ENCODE data around the gene LCK.
"Not testable (repeated sequence)": the region's sequence is repeated elsewhere in the genome, so short reads cannot be mapped to it uniquely, and the experiment has no call there.

The LCK gene

DNA sequence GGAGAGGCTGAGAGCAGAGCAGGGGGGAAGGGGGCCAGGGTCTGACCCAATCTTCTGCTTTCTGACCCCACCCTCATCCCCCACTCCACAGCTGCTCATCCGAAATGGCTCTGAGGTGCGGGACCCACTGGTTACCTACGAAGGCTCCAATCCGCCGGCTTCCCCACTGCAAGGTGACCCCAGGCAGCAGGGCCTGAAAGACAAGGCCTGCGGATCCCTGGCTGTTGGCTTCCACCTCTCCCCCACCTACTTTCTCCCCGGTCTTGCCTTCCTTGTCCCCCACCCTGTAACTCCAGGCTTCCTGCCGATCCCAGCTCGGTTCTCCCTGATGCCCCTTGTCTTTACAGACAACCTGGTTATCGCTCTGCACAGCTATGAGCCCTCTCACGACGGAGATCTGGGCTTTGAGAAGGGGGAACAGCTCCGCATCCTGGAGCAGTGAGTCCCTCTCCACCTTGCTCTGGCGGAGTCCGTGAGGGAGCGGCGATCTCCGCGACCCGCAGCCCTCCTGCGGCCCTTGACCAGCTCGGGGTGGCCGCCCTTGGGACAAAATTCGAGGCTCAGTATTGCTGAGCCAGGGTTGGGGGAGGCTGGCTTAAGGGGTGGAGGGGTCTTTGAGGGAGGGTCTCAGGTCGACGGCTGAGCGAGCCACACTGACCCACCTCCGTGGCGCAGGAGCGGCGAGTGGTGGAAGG is 23.7 kb downstream of the LCK start:
- no peak for DNase-seq

DNA sequence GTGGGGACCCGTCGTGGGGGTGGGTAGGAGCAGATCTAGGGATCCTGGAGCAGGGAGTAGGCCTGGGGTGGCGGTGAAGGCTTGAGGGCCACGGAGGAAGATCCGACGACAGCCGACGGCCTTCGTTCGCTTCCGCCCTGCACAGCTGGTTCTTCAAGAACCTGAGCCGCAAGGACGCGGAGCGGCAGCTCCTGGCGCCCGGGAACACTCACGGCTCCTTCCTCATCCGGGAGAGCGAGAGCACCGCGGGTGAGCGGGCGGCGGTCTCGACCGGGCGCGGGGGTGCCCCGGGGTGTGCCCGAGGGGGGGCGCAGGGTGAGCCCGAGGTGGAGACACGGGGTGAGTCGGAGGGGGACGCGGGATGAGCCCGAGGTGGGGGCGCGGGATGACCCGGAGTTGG is 24.4 kb downstream of the LCK start:
- no peak for DNase-seq

DNA sequence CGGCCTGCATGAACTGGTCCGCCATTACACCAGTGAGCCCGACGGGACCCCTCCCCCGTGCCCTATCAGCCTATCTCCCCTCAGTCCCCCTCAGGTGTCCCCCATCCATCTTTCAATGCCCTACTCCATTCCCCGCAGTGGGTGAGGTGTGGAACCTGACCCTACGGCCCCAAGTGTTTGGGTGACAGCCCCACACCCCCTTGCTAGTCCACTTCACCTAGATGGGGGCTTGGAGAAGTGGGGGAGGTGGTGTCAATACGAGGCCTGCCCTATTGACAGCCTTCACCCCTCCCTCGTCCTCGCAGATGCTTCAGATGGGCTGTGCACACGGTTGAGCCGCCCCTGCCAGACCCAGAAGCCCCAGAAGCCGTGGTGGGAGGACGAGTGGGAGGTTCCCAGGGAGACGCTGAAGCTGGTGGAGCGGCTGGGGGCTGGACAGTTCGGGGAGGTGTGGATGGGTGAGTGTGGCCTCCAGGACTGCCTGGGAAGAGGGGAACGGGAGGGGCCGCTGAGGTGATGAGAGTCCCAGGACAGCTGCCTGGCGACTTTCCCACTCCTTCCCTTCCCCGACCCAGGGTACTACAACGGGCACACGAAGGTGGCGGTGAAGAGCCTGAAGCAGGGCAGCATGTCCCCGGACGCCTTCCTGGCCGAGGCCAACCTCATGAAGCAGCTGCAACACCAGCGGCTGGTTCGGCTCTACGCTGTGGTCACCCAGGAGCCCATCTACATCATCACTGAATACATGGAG is 25.1 kb downstream of the LCK start:
- DNase-seq, result no peak

DNA sequence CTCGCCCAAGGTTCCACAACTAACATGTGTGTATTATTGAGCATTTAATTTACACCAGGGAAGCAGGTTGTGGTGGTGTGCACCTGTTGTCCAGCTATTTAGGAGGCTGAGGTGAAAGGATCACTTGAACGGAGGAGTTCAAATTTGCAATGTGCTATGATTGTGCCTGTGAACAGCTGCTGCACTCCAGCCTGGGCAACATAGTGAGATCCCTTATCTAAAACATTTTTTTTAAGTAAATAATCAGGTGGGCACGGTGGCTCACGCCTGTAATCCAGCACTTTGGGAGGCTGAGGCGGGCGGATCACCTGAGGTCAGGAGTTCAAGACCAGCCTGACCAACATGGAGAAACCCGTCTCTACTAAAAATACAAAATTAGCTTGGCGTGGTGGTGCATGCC is 33.7 kb downstream of the LCK start:
- DNase-seq, result not testable (repeated sequence)

DNA sequence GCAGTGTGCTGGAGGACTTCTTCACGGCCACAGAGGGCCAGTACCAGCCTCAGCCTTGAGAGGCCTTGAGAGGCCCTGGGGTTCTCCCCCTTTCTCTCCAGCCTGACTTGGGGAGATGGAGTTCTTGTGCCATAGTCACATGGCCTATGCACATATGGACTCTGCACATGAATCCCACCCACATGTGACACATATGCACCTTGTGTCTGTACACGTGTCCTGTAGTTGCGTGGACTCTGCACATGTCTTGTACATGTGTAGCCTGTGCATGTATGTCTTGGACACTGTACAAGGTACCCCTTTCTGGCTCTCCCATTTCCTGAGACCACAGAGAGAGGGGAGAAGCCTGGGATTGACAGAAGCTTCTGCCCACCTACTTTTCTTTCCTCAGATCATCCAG is 34.6 kb downstream of the LCK start:
- DNase-seq, result no peak

DNA sequence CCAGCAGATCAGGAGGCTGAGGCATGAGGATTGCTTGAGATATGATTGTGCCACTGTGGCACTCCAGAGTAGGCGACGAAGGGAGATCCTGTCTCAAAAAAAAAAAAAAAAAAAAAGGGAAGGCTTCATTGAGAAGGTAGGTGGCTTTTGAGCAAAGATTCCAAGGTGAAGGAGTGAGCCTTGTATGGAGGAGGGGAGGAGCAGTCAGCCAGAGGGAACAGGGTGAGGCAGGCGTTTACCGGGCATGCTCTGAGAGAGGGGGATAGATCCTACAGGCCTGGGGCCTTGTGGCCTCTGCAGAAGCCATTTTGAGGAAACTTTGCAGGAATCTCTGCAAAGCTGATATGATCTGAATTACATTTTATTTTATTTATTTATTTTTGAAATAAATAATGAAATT is 35.7 kb downstream of the LCK start:
- DNase-seq, result no peak

DNA sequence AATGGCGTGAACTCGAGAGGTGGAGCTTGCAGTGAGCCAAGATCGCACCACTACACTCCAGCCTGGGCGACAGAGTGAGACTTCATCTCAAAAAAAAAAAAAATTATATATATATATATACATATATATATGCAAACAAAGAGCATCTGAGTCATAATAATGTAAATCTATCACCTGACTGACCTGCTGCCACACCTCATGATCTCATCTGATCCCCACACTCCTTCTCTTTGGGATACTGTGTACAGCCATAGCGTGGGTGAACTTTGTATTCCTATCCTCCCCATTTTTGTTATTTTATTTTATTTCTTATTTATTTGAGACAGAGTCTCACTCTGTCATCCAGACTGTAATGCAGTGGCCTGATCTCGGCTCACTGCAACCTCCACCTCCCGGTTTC is 38.2 kb downstream of the LCK start:
- DNase-seq, result no peak

DNA sequence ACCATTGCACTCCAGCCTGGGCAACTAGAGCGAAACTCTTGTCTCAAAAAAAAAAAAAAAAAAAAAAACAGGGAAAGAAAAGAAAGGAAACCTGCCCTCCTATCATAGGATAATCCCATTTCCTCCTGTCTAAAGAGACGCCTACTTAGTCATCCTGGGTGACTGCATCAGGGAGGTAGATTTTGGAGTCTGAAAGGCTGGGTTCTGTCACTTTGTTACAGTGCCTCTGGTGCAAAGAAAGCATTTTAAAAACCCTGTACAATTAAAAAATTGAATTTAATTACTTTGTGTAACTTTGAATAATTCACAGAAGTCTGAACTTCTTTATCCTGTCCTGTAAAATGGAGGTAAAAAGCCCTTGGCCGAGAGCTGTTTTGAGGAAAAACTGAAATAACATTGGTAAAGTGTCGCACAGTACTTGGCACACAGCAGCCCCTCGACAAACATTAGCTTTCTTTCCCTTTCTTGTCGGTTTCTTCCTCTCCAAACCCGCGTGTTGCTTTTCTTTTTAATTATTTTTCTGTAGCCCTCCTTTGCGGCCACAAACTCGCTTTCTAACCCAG is 40.2 kb downstream of the LCK start:
- no peak for DNase-seq

DNA sequence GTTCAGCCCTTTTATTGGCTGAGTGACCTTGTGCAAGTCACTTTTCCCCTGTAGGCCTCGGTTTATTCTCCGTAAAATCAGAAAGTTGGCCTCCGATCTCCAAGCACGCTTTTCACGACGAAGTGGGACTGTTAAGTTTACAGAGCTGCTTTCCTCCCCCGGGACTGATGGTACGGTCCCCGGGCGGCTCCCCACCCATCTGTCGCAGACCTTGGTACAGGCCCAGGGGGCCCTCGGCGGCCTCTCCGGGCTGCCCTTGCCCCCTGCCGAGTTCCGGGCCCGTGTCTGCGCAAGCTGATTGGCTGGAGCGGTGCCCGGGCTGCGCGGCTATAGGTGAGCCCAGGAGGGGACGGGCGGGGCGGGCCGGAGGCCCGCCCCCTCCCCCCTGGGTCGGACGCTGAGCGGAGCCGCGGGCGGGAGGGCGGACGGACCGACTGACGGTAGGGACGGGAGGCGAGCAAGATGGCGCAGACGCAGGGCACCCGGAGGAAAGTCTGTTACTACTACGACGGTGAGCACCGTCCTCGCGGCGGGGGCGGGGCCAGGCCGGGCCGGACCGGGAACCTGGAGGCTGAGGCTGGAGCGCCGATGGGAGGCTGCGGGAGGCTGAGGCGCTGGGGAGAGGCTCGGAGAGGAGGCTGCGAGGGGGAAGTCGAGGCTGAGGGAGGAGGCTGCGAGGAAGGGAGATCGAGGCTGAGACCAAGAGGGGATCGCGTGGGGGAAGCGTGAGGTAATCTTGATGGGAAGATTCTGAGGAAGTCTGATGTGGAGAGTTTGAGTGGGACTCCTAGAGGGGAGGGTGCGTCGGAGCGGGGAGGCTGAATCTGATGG is 40.9 kb downstream of the LCK start, which contains the start of gene HDAC1:
TSS of gene HDAC1 (plus strand) at position 376 of the 831 bp plus-strand sequence. CDS start at position 463, 87 bp downstream.
- DNase-seq, result peak; percentile 96

DNA sequence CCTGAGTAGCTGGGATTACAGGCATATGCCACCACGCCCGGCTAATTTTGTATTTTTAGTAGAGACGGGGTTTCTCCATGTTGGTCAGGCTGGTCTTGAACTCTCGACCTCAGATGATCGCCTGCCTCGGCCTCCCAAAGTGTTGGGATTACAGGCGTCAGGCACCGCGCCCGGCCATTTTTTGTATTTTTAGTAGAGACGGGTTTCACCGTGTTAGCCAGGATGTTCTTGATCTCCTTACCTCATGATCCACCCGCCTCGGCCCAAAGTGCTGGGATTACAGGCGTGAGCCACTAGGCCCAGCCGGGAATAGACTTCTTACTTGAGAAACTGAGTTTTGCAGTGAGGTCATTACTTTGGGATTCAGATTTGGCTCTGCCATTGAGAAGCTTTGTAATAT is 47.1 kb downstream of the LCK start:
- not testable (repeated sequence) for DNase-seq

DNA sequence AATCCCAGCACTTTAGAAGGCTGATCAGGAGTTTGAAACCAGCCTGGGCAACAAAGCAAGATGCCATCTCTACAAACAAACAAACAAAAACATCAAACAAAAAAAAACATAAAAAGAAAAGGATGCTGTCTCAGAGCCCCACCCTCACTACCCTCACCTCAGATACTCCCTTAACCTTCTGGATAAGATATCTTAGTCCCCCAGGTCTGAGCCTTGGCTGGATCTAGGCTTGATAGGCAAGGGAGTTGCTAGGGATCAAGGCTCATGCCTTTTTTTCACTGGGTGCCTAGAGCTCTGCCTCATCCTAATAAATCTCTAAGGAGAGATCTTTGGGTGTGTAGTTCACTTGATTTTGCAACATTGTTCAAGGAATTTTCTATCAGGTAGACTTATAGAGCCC is 48.3 kb downstream of the LCK start:
- no peak for DNase-seq

DNA sequence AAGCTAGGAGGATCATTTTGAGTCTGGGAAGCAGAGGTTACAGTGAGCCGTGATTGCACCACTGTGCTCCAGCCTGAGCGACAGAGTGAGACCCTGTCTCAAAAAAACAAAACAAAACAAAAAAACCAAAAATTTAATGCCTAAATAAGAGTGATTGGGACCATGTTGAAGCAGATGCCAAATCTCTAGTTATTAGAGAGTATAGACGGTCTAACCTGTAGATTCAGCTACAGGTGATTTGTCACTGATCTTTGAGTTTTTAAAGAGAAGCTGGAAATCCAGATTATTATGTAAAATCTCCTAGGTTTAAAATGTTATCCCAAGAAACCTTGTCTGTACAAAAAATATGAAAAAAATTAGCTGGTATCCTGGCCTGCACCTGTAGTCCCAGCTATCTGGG is 52.3 kb downstream of the LCK start:
- DNase-seq, result no peak

DNA sequence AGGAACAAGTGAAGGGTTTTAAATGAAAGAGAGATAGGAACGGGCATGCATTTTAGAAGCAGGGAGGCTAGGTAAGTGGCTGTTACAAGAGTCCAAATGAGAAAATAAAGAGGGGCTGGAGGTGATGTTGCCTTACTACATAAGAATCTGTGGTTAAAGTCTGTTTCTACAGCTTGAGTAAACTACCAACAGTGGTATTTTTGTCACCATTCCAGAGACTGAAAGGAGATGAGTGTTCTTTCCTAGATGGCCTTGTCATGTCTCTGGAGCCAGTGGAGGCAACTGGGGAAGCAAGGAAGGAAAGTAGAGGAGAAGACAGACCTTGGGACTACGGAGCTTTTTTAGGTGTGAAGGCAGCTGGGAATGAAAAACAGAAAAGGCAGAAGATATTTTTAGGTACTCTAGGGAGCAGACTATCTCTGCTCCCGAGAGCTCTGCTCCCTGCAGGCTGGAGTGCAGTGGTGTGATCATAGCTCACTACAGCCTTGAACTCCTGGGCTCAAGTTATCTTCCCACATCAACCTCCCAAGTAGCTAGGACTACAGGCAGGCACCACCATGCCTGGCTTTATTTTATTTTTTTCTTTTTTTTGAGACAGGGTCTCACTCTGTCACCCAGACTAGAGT is 53.0 kb downstream of the LCK start:
- no peak for DNase-seq

DNA sequence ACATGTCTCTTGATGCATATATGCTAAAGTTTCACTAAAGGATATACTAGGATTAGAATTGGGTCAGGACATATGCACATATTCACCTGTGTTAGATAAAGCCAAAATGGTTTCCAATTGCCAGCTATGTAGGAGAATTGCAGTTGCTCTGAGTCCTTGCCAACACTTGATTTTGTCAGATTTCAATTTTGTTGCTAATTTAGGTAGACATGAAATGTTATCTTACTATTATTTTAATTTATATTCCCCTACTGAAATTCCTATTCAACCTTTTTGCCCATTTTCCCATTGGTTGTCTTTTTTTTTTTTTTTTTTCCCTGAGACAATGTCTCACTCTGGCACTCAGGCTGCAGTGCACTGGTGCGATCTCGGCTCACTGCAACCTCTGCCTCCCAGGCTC is 54.2 kb downstream of the LCK start:
- no peak for DNase-seq

DNA sequence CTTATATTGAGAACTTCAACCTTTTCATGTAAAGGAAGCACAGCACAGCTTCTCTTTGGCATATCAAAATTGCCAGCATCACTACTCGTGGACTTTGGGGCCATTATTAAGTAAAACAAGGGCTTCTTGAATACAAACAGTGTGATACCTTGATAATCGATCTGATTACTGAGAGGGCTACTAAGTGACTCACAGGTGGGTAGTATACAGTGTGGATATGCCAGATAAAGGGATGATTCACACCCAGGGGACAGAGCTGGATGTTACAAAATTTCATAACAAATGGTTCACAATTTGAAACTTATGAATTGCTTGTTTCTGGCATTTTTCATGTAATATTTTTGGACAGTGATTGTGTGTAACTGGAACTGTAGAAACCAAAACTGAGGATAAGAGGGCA is 56.3 kb downstream of the LCK start:
- DNase-seq, result no peak

DNA sequence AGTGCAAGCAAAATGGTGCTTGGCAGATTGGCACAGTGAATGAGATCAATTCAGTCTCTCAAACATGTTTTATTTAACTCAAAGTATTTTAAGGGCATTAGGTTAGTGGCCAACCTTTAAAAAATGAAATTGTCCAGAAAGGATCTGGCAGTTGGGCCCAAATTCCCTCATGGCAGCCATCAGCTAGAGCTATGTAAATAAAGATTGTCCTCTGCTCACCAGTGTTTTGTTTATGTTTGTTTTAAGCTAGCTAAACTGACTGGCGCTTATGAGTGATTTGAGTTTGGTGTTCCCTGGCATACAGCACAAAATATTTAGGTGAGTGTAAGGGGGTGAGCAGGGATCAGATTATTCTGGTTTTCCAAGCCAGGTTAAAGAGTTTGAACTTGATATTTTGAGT is 58.9 kb downstream of the LCK start:
- no peak for DNase-seq

DNA sequence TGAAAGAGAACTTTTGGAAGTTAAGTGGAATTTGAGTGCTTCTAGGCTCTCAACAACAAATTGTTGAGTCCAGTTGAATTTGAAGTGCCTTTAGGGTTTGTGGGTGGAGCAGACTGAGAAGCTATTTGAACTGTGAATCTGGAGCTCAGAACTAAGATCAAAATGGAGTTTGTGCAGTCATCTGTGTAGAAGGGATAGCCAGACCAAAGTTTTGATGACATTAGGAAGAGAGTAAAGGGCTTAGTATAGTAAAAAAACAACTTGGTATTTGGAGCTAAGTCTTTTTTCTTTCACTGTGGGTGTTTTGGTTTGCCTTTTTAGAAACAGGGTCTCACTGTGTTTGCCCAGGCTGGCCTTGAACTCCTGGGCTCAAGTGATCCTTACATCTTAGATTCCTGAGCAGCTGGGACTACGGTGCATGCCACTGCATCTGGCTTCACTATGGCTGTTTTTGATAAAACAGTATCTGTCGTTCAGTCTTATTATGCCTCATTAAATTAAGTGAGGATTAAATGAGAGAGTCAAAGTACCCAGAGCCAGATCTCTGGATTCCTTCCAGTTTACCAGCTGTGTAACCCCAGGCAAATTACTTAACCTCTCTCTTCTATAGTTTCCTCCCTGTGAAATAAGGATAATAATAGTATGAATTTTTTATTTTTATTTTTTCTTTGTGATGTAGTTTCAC is 60.8 kb downstream of the LCK start:
- no peak for DNase-seq

DNA sequence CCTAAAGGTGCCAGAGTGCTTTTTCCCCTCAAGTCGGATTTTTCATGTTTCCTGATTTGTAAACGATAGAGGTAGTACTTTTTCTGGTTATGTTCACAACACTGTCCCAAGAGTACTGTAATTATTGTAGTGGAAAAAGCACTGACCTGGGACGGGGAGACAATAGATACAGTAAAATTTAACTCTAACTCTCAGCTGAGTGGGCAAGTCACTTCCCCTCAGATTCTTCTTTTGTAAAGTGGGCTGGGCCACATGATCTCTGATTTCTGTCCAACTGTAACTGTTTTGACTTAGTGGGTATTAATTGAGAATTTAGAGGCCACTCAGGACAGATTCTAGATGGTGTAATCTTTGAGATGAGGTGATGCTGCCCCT is 65.8 kb downstream of the LCK start:
- no peak for DNase-seq

DNA sequence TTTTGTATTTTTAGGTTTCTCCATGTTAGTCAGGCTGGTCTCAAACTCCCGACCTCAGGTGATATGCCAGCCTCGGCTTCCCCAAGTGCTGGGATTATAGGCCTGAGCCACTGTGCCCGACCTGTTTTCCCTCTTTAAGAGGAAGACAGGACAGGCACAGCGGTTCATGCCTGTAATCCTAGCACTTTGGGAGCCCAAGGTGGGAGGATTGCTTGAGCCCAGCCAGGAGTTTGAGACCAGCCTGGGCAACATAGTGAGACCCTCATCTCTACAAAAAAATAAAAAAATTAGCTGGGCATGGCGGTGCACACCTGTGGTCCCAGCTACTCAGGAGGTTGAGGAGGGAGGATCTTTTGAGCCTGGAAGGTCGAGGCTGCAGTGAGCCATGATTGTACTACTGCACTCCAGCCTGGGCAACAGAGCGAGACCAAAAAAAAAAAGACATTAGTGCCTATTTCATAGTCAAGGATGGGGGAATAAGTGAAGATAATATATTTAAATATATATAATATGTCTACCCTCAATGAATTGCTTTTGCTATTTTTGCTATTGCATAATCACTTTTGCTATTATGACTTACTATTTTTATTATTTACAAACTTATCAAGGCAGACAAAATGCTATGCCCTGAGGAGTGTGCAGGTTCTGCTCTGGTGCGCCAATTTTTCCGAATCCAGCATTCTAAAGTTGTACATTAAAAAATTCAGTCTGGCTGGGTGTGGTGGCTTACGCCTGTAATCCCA is 67.2 kb downstream of the LCK start:
- no peak for DNase-seq

DNA sequence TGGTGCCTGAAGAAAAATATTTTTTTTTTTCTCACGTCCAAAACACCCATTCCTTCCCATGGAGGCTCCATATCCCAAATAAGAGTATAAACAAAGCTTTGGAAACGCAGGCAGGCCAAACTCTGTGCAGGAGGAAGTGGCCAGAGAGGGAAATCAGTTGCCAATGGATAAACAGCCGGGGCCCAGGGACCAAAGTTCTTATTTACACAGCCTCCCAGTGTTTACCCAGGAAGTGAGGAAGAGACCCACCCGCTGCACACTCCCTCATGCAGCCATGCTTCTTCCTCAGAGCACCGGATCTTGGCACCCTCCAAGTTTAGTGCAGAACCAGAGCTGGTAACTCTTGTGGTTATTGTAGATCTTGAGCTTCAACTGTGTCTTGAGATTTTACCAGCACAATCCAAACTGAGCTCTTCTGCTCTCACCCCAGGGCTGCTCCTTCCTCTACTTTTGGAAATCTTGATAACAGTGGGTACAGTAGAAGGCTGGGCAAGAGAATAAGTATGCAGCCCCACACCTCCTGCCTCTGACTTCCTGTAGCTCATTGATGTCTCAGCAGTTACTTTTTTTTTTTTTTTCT is 70.7 kb downstream of the LCK start:
- DNase-seq, result no peak

DNA sequence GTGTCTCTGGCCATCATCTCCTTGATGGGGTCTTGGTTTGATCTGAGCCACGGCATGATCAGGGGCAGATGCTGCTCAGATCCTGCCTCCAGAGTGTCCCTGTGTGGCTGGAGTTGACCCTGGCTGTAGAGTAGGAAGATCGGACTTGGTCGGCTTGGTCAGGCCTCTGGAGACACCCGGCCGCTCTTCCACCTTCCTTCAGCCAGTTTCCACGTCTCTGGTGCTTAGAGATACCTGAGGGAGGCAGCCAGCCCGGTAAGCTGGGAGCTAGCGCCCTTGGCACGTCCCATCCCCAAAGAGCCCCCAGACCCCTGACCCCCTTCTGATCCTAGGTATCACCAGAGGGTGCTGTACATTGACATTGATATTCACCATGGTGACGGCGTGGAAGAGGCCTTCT is 76.1 kb downstream of the LCK start:
- no peak for DNase-seq

Data from activated T-cell treated with anti-CD3 and anti-CD28 coated beads, Interleukin-2, amount 50 U/mL, for 1 hour (primary cell).